ENCODE results near the gene URM1.
A peak's percentile ranks its signal among the peaks of the same experiment; 100 is the strongest.

Gene URM1

GRCh38 chr9:128360826-128361225 lies 10.3 kb upstream of the URM1 start:
- ChIA-PET POLR2A (no interaction called here), CTCF (interaction anchor here (1.2 to 10.9 kb wide), 8 partner anchors 11 to 78 kb away, joined by 3 to 127 read pairs (median 30); partner anchors contain the start of genes CERCAM and URM1)
- no peak for DNase-seq (ENCODE audit: extremely low spot score)
- no peak for TF ChIP-seq CTCF (IDR thresholded peaks at IDR 0.05; ENCODE audit: control extremely low read depth, extremely low read depth, low read depth, missing control alignments)

GRCh38 chr9:128361296-128361985 lies 9.7 kb upstream of the URM1 start:
- ChIA-PET POLR2A (interaction anchor here (1.5 to 2.6 kb wide), 2 partner anchors 10 to 191 kb away, joined by 5 to 15 read pairs; partner anchors contain the start of genes SPTAN1 and URM1), CTCF (interaction anchor here (1.0 to 10.9 kb wide), 30 partner anchors 10 to 582 kb away, joined by 3 to 127 read pairs (median 5); partner anchors contain the start of genes CERCAM, SLC27A4, TRUB2 and URM1)
- DNase-seq (ENCODE audit: extremely low spot score) = no peak
- TF ChIP-seq CTCF (IDR thresholded peaks at IDR 0.05; ENCODE audit: control extremely low read depth, extremely low read depth, low read depth, missing control alignments) = no peak

- POLR2A ChIA-PET = interaction anchor here (1.5 to 2.6 kb wide), 2 partner anchors 9 to 190 kb away, joined by 5 to 15 read pairs; partner anchors contain the start of genes SPTAN1 and URM1
- peak; percentile 85 for DNase-seq (ENCODE audit: extremely low spot score)
- peak; percentile 95 for TF ChIP-seq CTCF (IDR thresholded peaks at IDR 0.05; ENCODE audit: control extremely low read depth, extremely low read depth, low read depth, missing control alignments)
- CTCF ChIA-PET = interaction anchor here (0.9 to 10.9 kb wide), 34 partner anchors 9 to 581 kb away, joined by 3 to 127 read pairs (median 5); partner anchors contain the start of genes CERCAM, SLC27A4, TRUB2 and URM1
These were observed 9.1 kb upstream of the URM1 start for GRCh38 chr9:128361986-128362646.

- ChIA-PET POLR2A (interaction anchor here (1.5 to 2.6 kb wide), 2 partner anchors 8 to 190 kb away, joined by 5 to 15 read pairs; partner anchors contain the start of genes SPTAN1 and URM1), CTCF (interaction anchor here (0.9 to 10.9 kb wide), 33 partner anchors 9 to 580 kb away, joined by 3 to 127 read pairs (median 5); partner anchors contain the start of genes CERCAM, SLC27A4, TRUB2 and URM1)
- DNase-seq (ENCODE audit: extremely low spot score) = no peak
- no peak for TF ChIP-seq CTCF (IDR thresholded peaks at IDR 0.05; ENCODE audit: control extremely low read depth, extremely low read depth, low read depth, missing control alignments)
These were observed 8.4 kb upstream of the URM1 start for GRCh38 chr9:128362774-128363173.

GRCh38 chr9:128365525-128365924 lies 5.6 kb upstream of the URM1 start:
- POLR2A ChIA-PET = no interaction called here
- CTCF ChIA-PET = interaction anchor here (1.0 to 10.9 kb wide), 6 partner anchors 12 to 68 kb away, joined by 3 to 127 read pairs (median 3); partner anchors contain the start of gene CERCAM
- TF ChIP-seq CTCF (IDR thresholded peaks at IDR 0.05; ENCODE audit: control extremely low read depth, extremely low read depth, low read depth, missing control alignments) = no peak
- DNase-seq (ENCODE audit: extremely low spot score) = no peak

- ChIA-PET POLR2A (no interaction called here), CTCF (interaction anchor here (1.5 to 2.2 kb wide), 2 partner anchors 51 to 114 kb away, joined by 3 to 7 read pairs; partner anchors contain the start of gene CERCAM)
- no peak for TF ChIP-seq CTCF (IDR thresholded peaks at IDR 0.05; ENCODE audit: control extremely low read depth, extremely low read depth, low read depth, missing control alignments)
- no peak for DNase-seq (ENCODE audit: extremely low spot score)
These were observed 2.0 kb upstream of the URM1 start for GRCh38 chr9:128369024-128369706.
